ENCODE data around the gene ZNF766. TPM values are rescaled to one million over a fixed set of nuclear protein-coding genes. Genes with fewer than 3 reads are reported as not detected.
A peak's percentile ranks its signal among the peaks of the same experiment; 100 is the strongest.

Gene ZNF766
- total and polyA plus RNA-seq, 2 of the 13 experiments (the other 11 are each of a cell fraction or from before 2014, with no cell fraction given) = 5.2 to 10.3 TPM

DNA sequence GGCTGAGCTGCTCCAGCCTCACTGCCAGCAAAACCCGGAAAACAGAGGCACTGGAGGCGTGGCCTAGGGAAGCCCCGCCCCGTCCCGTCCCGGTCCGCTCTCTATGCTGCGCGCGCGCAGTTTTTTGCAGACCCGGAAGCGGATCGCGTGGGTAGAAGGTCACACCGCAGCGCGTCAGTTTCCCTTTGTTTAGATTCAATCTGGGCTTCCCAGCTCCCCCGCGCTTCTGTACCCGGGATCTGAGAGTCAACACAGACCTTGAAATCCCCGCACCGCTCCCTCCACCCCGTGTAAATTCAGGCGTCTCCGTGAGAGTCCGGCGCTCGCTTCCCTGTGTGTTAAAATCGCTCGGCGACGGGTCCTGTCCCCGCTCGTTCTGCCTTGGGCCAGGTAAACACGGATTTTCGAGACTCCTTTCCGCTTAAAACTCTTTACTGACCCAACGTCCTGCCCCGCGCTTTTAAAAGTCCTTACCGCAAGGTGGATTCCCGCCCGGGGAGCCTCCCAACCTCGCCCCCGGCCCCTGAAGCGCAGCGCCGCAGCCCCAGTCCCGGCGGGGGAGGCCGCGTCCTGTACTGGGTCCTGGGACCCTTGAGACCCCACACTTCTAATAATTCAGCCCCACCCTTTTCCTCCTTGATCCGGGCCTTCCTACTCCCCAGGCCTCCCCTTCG, 66.9 kb downstream of the ZNF766 start, which contains the start of gene ZNF610 (continued):
- TF ChIP-seq, protein P1, sequence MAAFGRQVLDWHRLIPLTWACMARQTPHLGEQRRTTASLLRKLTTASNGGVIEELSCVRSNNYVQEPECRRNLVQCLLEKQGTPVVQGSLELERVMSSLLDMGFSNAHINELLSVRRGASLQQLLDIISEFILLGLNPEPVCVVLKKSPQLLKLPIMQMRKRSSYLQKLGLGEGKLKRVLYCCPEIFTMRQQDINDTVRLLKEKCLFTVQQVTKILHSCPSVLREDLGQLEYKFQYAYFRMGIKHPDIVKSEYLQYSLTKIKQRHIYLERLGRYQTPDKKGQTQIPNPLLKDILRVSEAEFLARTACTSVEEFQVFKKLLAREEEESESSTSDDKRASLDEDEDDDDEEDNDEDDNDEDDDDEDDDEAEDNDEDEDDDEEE (CRISPR knock-in tag; IDR thresholded peaks at IDR 0.05) = no peak
- no peak for TF ChIP-seq ZNF282 (IDR thresholded peaks at IDR 0.05; ENCODE audit: partially characterized antibody)
- no peak for TF ChIP-seq FLYWCH1 (CRISPR knock-in tag; IDR thresholded peaks at IDR 0.05)
- TF ChIP-seq, protein P2, sequence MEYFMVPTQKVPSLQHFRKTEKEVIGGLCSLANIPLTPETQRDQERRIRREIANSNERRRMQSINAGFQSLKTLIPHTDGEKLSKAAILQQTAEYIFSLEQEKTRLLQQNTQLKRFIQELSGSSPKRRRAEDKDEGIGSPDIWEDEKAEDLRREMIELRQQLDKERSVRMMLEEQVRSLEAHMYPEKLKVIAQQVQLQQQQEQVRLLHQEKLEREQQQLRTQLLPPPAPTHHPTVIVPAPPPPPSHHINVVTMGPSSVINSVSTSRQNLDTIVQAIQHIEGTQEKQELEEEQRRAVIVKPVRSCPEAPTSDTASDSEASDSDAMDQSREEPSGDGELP (IDR thresholded peaks at IDR 0.05; ENCODE audit: borderline replicate concordance, low read depth) = no peak
- TF ChIP-seq, protein P3, sequence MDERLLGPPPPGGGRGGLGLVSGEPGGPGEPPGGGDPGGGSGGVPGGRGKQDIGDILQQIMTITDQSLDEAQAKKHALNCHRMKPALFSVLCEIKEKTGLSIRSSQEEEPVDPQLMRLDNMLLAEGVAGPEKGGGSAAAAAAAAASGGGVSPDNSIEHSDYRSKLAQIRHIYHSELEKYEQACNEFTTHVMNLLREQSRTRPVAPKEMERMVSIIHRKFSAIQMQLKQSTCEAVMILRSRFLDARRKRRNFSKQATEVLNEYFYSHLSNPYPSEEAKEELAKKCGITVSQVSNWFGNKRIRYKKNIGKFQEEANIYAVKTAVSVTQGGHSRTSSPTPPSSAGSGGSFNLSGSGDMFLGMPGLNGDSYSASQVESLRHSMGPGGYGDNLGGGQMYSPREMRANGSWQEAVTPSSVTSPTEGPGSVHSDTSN (CRISPR knock-in tag; IDR thresholded peaks at IDR 0.05) = no peak
- no peak for TF ChIP-seq NFIB (CRISPR knock-in tag; IDR thresholded peaks at IDR 0.05; ENCODE audit: borderline replicate concordance)
- no peak for TF ChIP-seq ZNF430 (CRISPR knock-in tag; IDR thresholded peaks at IDR 0.05)
- no peak for TF ChIP-seq ZNF326 (CRISPR knock-in tag; IDR thresholded peaks at IDR 0.05; ENCODE audit: borderline replicate concordance)
- TF ChIP-seq KAT8 (CRISPR knock-in tag; IDR thresholded peaks at IDR 0.05) = peak; percentile 57; the same call in 1 of the 2 replicates
- TF ChIP-seq ZSCAN30 (CRISPR knock-in tag; IDR thresholded peaks at IDR 0.05) = no peak
- no peak for TF ChIP-seq ZNF331 (CRISPR knock-in tag; IDR thresholded peaks at IDR 0.05)
- no peak for TF ChIP-seq NCOA1 (CRISPR knock-in tag; IDR thresholded peaks at IDR 0.05)
- peak; percentile 25; the same call in 1 of the 2 replicates for TF ChIP-seq YEATS4 (CRISPR knock-in tag; IDR thresholded peaks at IDR 0.05; ENCODE audit: borderline replicate concordance)
- TF ChIP-seq NFRKB (IDR thresholded peaks at IDR 0.05) = no peak
- TF ChIP-seq, protein P4, sequence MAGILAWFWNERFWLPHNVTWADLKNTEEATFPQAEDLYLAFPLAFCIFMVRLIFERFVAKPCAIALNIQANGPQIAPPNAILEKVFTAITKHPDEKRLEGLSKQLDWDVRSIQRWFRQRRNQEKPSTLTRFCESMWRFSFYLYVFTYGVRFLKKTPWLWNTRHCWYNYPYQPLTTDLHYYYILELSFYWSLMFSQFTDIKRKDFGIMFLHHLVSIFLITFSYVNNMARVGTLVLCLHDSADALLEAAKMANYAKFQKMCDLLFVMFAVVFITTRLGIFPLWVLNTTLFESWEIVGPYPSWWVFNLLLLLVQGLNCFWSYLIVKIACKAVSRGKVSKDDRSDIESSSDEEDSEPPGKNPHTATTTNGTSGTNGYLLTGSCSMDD (CRISPR knock-in tag; IDR thresholded peaks at IDR 0.05) = no peak
- TF ChIP-seq KDM2A (CRISPR knock-in tag; IDR thresholded peaks at IDR 0.05; ENCODE audit: borderline replicate concordance, low read depth) = peak; percentile 29; the same call in 1 of the 2 replicates
- no peak for TF ChIP-seq ZNF180 (CRISPR knock-in tag; IDR thresholded peaks at IDR 0.05; ENCODE audit: borderline replicate concordance, low read depth)
- TF ChIP-seq, protein P5, sequence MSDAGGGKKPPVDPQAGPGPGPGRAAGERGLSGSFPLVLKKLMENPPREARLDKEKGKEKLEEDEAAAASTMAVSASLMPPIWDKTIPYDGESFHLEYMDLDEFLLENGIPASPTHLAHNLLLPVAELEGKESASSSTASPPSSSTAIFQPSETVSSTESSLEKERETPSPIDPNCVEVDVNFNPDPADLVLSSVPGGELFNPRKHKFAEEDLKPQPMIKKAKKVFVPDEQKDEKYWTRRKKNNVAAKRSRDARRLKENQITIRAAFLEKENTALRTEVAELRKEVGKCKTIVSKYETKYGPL (CRISPR knock-in tag; IDR thresholded peaks at IDR 0.05) = no peak
- TF ChIP-seq POLR2A (IDR thresholded peaks at IDR 0.05; ENCODE audit: insufficient read depth in 1 of 2, low read depth in 2 of 2, low read length in 2 of 2) = peak in 1 of 2 experiments; percentile 46; a peak in 1 of 4 replicates
- no peak for TF ChIP-seq NFYB (CRISPR knock-in tag; IDR thresholded peaks at IDR 0.05)
- no peak for TF ChIP-seq RCOR2 (CRISPR knock-in tag; IDR thresholded peaks at IDR 0.05)
- TF ChIP-seq, protein P6, sequence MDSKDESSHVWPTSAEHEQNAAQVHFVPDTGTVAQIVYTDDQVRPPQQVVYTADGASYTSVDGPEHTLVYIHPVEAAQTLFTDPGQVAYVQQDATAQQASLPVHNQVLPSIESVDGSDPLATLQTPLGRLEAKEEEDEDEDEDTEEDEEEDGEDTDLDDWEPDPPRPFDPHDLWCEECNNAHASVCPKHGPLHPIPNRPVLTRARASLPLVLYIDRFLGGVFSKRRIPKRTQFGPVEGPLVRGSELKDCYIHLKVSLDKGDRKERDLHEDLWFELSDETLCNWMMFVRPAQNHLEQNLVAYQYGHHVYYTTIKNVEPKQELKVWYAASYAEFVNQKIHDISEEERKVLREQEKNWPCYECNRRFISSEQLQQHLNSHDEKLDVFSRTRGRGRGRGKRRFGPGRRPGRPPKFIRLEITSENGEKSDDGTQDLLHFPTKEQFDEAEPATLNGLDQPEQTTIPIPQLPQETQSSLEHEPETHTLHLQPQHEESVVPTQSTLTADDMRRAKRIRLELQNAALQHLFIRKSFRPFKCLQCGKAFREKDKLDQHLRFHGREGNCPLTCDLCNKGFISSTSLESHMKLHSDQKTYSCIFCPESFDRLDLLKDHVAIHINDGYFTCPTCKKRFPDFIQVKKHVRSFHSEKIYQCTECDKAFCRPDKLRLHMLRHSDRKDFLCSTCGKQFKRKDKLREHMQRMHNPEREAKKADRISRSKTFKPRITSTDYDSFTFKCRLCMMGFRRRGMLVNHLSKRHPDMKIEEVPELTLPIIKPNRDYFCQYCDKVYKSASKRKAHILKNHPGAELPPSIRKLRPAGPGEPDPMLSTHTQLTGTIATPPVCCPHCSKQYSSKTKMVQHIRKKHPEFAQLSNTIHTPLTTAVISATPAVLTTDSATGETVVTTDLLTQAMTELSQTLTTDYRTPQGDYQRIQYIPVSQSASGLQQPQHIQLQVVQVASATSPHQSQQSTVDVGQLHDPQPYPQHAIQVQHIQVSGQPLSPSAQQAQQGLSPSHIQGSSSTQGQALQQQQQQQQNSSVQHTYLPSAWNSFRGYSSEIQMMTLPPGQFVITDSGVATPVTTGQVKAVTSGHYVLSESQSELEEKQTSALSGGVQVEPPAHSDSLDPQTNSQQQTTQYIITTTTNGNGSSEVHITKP (CRISPR knock-in tag; IDR thresholded peaks at IDR 0.05; ENCODE audit: low read depth) = no peak
- no peak for TF ChIP-seq NCOA2 (CRISPR knock-in tag; IDR thresholded peaks at IDR 0.05)
